ENCODE measurements around the gene IMMP2L.

Gene IMMP2L

GRCh38 chr7:110626414-110626813 lies 935.9 kb downstream of the IMMP2L start:
- no peak for DNase-seq (ENCODE audit: low spot score)

- DNase-seq (ENCODE audit: low spot score) = no peak
These were observed 937.0 kb downstream of the IMMP2L start for GRCh38 chr7:110625294-110625693.

- DNase-seq (ENCODE audit: low spot score) = no peak
These were observed 938.9 kb downstream of the IMMP2L start for GRCh38 chr7:110623436-110623835.

- no peak for DNase-seq (ENCODE audit: low spot score)
These were observed 941.0 kb downstream of the IMMP2L start for GRCh38 chr7:110621289-110621688.

GRCh38 chr7:110620110-110620735 lies 942.1 kb downstream of the IMMP2L start:
- DNase-seq (ENCODE audit: low spot score) = no peak

All from globus pallidus (tissue), 1 donor.